Endometrium (tissue), 2 donors: ENCODE results near the gene UBE2V1.
"Not testable (repeated sequence)": the region's sequence is repeated elsewhere in the genome, so short reads cannot be mapped to it uniquely, and the experiment has no call there.

Source experiments
- FAIRE-seq: peaks from 2 replicates; lab custom pipeline; 2012; peaks lifted over from hg19 to GRCh38; lab: Jason Lieb, UNC
- donor health status: control.
- donor health status: control.

Gene UBE2V1

GRCh38 chr20:50137702-50138101, 24.8 kb upstream of the UBE2V1 start:
- not testable (repeated sequence) for FAIRE-seq

DNA sequence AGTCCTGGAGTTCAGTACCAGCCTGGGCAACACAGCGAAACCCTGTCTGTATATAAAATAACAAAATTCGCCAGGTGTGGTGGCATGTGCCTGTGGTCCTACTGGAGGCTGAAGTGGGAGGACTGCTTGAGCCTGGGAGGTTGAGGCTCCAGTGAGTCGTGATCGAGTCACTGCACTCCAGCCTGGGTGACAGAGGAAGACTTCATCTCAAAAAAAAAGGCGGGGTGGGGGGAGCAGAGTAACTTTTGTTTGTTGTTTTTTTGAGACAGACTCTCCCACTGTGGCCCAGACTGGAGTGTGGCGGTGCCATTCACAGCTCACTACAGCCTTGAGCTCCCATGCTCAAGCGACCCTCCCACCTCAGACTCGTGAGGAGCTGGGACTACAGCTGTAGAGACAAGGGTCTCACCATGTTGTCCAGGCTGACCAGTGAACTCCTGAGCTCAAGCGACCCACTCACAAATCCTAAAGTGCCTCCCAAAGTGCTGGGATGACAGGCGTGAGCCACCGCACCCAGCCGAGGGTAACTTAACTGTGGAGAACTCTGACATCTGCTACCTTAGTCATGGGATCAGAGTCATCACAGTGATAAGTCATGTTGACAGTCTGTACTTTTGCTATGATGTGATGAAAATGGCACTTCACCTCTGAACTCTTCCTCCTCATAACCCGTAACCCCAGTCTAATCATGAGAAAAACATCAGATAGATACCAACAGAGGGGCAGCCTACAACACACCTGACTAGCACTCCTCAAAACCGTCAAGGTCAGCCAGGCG, 24.1 kb upstream of the UBE2V1 start:
- no peak for FAIRE-seq

GRCh38 chr20:50135157-50135556, 22.2 kb upstream of the UBE2V1 start:
- FAIRE-seq, result not testable (repeated sequence)

- no peak for FAIRE-seq
Observed at GRCh38 chr20:50133474-50134217, 20.7 kb upstream of the UBE2V1 start.

DNA sequence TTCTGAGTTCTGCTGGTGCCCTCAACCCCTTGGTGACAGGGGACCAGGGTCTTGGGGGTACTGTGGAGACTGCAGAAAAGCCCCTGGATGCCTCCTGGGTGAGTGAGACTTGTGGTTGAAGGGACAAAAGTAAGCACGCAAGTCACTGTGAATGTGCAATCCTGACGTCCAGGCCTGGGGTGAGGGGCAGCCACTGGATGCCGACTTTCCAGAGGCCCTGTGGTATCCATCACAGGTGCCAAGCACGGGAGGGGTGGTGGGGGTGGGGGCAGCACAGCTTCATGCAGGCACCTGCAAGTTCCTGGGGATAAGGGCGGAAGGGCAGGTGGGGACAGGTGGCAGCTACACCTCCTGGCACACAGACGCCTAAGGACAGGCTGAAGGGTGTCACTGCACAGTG, 20.1 kb upstream of the UBE2V1 start:
- FAIRE-seq, result no peak

- no peak for FAIRE-seq
Observed at GRCh38 chr20:50130995-50131394, 18.0 kb upstream of the UBE2V1 start.

DNA sequence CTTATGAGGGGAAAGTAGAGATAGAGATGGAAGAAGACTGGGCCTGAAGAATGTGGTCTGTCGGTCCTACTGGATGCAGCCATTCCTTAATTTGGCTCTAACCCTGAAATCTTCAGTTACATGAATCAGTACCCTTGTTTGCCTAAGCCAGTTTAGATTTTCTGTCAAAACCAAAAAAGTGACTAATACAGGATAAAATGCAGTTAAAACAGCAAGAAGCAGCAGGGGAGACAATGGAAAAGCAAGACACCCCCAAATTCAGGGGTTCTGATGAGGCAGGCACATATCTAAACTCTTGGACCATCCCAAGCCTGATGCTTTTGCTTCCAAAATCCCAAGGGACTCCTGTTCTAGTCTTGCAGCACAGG, 17.4 kb upstream of the UBE2V1 start:
- FAIRE-seq, result no peak

GRCh38 chr20:50129662-50130355, 16.9 kb upstream of the UBE2V1 start:
- no peak for FAIRE-seq

DNA sequence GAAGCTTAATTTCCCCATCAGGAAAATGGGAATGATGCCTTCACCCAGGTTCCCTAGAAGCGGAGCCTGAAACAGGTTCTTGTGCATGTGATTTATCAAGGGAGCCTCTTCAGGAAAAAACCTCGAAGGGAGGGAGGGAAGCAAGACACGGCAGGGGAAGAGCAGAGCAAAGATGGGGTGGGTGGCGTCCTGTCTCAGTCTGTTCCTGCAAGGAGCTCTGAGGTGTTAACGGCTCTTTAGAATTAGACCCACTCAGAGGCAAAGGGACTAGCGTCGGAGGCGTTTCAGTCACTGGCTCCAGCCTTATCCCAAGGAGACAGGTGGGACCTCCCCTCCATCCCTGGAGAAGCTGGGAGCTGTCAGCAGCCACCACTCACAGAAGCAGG, 15.6 kb upstream of the UBE2V1 start:
- FAIRE-seq, result no peak

- FAIRE-seq, result no peak
Observed at GRCh38 chr20:50127587-50128519, 14.9 kb upstream of the UBE2V1 start.

DNA sequence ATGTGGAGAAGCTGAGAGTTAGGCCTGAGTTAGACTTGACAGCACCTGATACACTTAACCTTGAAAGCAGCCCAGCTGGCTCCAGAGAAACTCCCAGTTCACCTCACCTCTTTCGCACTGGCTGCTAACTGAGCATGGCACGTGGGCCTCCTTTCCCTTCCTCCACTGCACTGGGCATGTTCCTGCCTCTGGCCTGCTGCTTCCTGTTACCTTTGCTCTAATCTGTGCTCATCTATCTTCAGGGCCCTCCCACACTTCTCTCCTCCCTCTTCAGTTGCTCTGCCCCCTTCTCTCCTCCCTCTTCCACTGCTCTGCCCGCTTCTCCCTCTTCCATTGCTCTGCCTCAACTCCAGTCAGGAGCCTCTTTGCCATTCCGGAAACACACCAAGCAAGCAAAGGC, 13.7 kb upstream of the UBE2V1 start:
- FAIRE-seq, result no peak

DNA sequence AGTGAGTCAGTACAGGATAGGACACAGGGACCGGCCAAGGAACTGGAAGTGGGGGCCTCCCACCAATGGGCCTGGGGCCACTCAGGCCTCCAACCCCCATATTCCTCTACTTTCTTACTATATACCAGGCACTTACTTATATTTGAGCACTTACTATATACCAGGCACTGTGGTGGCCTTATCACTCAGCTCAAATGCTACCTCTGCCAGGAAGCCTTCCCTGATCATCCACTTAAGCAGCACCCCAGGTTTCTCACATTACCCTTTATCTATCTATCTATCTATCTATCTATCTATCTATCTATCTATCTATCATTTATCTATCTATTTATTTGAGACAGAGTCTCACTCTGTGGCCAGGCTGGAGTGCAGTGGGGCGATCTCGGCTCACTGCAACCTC, 12.3 kb upstream of the UBE2V1 start:
- FAIRE-seq, result no peak

DNA sequence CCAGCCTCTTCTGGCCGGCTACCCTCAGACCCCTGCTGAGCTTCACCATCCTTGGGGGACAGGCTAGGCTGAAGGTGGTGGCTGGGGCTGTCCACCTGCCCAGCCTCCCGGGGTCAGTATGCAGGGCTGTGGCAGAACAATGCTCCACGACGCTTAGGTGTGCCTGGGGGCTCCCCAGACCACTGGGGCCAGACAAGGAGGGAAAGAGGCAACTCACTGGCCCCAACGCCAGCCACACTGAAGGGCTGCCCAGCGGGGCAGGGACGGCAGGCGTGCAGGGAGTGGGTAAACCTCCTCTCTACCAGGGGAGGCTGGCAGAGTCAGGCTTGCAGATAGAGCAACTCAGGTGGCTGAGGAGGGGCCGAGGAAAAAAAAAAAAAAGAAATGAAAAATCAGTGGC, 11.5 kb upstream of the UBE2V1 start:
- FAIRE-seq, result no peak

GRCh38 chr20:50123418-50123817, 10.5 kb upstream of the UBE2V1 start:
- FAIRE-seq, result no peak

DNA sequence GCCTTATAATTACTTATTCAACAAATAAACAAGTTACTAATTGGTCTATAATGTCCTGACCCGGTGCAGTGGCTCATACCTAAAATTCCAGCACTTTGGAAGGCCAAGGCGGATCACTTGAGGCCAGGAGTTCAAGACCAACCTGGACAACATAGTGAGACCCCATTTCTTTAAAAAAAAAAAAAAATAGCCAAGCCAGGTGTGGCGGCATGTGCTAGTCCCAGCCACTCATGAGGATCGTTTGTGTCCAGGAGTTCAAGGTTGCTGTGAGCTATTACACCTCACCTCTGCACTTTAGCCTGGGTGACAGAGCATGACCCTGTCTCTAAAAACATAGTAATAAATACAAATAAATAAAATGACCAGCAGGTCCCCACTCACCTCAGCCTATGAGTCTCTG, 9.8 kb upstream of the UBE2V1 start:
- no peak for FAIRE-seq

GRCh38 chr20:50121858-50122271, 8.9 kb upstream of the UBE2V1 start:
- no peak for FAIRE-seq

DNA sequence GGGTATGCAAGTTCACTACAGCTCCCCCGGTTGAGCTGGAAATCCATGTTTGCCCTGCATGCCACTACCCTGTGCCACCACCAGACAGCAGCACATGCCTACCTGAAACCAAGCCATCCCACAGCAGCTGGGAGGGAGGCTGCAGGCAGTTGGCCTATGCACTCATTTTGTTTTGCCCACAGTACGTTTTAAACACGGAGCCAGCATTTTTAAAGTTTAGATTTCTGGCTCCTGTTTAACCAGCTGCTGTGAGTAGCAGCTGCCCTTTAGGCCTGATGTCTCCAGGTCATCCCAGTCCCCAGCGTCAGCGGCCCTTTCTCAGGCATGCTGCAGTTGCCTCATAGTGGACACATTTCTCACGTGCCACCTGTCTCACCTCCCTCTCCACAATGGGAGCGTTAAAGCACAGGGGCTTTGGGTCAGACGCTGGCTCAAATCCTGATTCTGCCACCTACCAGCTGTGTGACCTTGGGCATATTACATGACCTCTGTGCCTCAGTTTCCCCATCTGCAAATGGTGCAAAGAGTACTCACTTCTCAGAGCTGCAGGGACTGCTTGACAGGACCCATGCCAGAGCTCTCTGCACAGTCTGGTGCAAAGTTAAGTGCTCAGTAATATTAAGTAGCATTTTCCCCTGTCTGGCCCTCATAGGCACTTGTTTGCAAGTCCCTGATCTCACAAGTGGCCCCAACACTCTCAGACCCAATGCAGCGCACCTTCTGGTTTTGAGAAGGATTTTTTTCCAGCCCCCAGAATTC, 8.2 kb upstream of the UBE2V1 start:
- no peak for FAIRE-seq

DNA sequence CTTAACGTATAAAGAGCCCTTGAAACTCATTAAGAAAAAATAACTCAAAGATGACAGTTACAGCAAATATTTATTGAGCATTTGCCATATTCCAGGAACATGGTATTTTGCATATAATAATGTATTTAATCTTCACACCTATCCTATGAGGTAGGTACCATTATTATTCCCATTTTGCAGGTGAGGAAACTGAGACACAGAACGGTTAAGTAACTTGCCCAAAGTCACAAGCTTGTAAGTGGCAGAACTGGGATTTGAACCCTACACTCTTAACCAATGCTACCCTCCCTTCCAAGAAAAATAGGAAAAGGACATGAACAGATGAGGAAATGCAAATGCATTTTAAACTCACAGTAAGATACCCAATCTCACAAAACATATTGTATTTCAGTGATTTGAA, 5.3 kb upstream of the UBE2V1 start:
- FAIRE-seq, result no peak

DNA sequence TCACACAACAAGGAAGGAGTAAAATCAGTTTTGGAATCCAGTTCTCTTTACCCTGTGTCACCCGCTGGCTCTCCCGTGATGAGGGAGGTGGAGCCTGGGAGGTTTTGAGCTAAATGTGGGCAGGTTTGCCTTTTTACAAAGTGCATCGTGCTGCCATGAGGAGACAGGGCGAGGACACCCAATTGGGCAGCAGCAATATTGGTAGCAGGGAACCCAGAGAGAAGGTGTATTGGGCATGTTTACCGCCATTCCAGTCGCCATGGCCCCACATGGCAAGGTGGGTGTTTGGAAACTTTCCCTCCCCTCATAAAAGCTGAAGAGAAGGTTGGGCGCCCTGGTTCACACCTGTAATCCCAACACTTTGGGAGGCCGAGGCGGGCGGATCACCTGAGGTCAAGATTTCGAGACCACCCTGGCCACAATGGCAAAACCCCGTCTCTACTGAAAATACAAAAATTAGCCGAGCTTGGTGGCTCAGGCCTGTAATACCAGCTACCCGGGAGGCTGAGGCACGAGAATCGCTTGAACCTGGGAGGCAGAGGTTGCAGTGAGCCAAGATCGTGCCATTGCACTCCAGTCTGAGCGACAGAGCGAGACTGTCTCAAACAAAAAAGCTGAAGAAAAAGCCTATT, 3.5 kb upstream of the UBE2V1 start:
- no peak for FAIRE-seq

DNA sequence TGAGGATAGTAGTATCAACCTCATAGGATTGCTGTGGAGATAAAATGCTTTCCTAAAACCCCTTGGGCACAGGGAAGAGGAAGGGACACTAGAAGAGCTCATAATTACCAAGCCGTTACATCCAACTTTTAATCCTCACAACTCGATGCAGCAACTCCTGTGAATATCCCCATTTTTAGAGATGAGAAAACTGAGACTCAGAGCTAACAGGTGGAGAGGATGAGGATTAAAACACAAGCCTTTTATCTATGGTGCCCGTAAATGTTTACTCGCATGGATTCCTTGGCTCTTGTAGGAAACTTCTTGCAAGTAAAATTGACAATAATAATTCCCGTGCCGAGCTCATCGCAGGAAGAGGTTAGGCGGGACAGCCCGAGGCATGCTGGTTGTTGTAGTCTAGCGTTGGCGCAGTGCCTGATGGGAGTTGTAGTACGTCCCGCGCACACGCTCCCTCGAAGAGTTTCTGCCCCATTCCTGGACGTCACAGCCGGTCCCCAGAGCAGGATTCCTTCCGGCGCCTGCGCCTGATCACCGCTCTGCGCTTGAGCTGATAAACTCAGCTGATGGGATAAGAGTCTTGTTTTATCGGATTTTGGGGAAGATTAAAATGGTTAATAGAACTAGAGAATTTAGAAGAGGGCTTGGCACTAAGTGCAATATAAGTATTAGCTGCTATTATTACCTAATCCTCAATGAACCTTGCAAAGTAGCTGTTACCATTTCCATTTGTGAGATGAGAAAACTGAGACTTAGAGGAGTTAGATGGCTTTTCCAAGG, 2.8 kb upstream of the UBE2V1 start:
- FAIRE-seq, result peak; percentile 80
